ENCODE results near the gene PTP4A1.
"Not testable (repeated sequence)": the region's sequence is repeated elsewhere in the genome, so short reads cannot be mapped to it uniquely, and the experiment has no call there.

The PTP4A1 gene

DNA sequence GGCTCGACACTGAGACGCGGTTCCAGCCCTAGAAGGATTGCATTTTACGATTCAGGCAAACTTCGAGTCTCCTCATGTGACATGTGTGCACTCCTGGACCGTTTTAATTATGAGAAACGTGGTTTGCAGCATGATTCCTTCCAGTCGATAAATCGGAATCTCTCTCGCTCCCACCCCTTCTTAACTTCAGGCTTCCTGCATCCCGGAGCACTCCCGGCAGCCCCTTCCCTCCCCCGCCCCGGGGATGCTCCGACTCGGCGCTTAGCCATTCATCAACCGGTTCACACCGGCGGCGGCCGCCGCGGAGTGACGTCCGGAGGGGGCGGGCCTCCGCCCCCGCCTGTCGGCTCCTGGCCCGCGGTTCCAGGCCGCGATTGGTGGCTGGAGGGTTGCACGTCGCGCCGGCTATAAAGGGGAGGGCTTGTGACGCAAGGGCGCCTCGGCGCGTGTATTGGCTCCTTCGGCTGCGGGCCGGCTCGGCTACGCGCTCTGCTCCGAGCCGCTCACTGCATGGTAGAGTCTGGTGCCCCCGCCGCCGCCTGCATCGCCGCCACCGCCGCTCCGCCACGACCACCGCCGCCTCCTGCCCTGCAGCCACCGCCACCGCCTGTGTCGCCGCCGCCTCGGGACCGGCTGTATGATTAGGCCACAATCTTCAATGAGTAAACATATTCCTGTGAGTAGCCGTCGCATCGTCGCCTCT is at the start of gene PTP4A1, which contains the start of gene LOC128125822:
TSS of gene PTP4A1 (plus strand) at position 437 of the 703 bp plus-strand sequence. CDS start 4,401 bp downstream, outside the sequence.
TSS of gene LOC128125822 (plus strand) at position 437 of the 703 bp plus-strand sequence.
- H3K27ac Mint-ChIP-seq, result peak within 1 kb of the TSS; percentile 97
- peaks cover 2% of the 10 kb centered on the region for H3K27me3 Mint-ChIP-seq
- H3K4me1 Mint-ChIP-seq (ENCODE audit: low read depth), result peaks cover 5% of the 10 kb centered on the region
- H3K36me3 Mint-ChIP-seq (ENCODE audit: low read depth), result peaks cover 35% of the 10 kb centered on the region
- peak within 1 kb of the TSS; percentile 93 for H3K4me3 Mint-ChIP-seq
- intact Hi-C loops (cut with micrococcal nuclease), result no loop called here
- H3K9me3 Mint-ChIP-seq, result no peaks in the 10 kb centered on the region

DNA sequence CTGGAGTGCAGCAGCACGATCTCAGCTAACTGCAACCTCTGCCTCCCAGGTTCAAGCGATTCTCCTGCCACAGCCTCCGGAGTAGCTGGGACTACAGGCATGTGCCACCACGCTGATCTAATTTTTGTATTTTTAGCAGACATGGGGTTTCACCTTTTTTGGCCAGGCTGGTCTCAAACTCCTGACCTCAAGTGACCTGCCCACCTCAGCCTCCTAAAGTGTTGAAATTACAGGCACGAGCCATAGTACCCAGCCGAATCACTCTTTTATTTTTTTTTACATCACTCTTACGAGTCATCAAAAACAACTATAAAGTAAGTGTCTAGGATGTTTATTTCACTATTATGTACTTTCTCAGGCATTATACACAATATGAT is 49.4 kb upstream of the PTP4A1 start:
- H3K36me3 Mint-ChIP-seq (ENCODE audit: low read depth); H3K9me3 Mint-ChIP-seq; H3K27ac Mint-ChIP-seq; H3K4me1 Mint-ChIP-seq (ENCODE audit: low read depth); H3K4me3 Mint-ChIP-seq; intact Hi-C loops (cut with micrococcal nuclease); H3K27me3 Mint-ChIP-seq: not testable (repeated sequence)

DNA sequence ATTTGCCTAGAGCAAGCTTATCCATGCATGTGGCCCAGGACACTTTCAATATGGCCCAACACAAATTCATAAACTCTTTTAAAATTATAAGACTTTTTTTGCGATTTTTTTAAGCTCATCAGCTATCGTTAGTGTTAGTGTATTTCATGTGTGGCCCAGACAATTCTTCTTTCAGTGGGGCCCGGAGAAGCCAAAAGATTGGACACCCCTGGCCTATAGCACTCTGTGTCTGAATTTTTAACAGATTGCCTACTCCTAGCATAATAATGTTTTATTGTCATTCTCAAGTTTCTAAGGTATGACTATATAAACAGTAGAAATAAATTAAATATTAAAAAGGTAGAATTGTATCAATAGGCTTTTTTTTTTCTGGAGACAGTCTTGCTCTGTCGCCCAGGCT is 48.6 kb upstream of the PTP4A1 start:
- no peaks in the 10 kb centered on the region for H3K4me1 Mint-ChIP-seq (ENCODE audit: low read depth)
- intact Hi-C loops (cut with micrococcal nuclease), result no loop called here
- H3K36me3 Mint-ChIP-seq (ENCODE audit: low read depth), result no peaks in the 10 kb centered on the region

DNA sequence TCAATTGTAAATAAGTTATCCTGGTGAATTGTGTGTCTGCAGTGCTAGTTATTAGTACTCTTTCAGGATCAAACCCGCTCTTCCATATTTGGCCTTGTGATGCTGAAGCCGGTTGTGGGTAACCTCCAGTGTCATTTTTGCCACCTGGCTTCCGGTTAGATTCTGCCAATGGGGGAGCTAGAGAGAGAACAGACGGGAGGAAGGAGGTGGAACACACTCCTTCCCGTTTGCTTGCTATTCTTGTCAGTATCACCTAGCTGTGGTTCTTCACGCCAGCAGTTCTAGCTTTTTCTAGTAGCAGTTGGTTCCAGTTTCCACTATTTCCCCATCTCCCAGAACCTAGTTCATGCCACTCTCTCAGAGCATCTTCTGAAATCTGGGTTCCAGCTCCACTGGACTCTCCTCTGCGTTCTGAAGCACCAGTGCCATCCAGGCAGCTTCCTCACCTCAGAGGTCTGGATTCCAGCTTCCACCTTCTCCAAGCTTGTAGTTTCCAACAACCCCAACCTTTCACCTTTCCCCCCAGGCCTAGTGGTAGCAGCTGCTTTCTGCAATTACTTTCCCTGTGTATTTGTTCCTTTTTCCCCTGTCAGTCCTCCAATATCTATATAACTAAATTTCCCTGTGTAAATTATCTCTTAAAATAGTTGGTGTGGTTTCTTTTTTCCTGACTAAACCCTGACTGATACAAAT is 46.9 kb upstream of the PTP4A1 start:
- H3K4me1 Mint-ChIP-seq (ENCODE audit: low read depth), result no peaks in the 10 kb centered on the region
- no peaks in the 10 kb centered on the region for H3K36me3 Mint-ChIP-seq (ENCODE audit: low read depth)
- H3K27me3 Mint-ChIP-seq, result no peaks in the 10 kb centered on the region
- H3K4me3 Mint-ChIP-seq, result no peak overlapping the region
- H3K27ac Mint-ChIP-seq, result no peak overlapping the region
- intact Hi-C loops (cut with micrococcal nuclease), result no loop called here
- H3K9me3 Mint-ChIP-seq, result no peaks in the 10 kb centered on the region

More for the DNA sequence above, 48.6 kb upstream of the PTP4A1 start:
- no peaks in the 10 kb centered on the region for H3K9me3 Mint-ChIP-seq
- no peak overlapping the region for H3K27ac Mint-ChIP-seq
- H3K27me3 Mint-ChIP-seq, result no peaks in the 10 kb centered on the region
- no peak overlapping the region for H3K4me3 Mint-ChIP-seq

DNA sequence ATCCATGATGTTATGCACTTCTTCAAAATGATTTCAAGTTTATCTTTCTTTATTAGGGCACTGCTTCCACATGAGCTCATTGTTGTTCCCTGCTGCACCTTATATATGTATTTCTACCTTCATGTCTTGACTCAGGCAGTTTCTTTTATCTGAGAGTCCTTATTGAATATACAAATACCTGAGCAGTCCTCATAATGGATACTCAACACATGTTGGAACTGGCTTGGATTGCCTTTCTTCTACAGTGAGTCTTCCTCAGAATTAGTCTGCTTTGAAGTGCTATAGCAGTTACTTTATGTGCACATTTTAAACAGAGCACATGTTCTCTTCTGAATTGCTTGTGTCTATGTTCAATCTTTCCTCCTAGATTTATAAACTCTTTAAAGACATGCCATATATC is 45.3 kb upstream of the PTP4A1 start:
- Mint-ChIP-seq H3K36me3 (ENCODE audit: low read depth) (no peaks in the 10 kb centered on the region), H3K27ac (no peak overlapping the region), H3K9me3 (no peaks in the 10 kb centered on the region), H3K27me3 (no peaks in the 10 kb centered on the region), H3K4me3 (no peak overlapping the region), H3K4me1 (ENCODE audit: low read depth) (no peaks in the 10 kb centered on the region)
- intact Hi-C loops (cut with micrococcal nuclease), result no loop called here

DNA sequence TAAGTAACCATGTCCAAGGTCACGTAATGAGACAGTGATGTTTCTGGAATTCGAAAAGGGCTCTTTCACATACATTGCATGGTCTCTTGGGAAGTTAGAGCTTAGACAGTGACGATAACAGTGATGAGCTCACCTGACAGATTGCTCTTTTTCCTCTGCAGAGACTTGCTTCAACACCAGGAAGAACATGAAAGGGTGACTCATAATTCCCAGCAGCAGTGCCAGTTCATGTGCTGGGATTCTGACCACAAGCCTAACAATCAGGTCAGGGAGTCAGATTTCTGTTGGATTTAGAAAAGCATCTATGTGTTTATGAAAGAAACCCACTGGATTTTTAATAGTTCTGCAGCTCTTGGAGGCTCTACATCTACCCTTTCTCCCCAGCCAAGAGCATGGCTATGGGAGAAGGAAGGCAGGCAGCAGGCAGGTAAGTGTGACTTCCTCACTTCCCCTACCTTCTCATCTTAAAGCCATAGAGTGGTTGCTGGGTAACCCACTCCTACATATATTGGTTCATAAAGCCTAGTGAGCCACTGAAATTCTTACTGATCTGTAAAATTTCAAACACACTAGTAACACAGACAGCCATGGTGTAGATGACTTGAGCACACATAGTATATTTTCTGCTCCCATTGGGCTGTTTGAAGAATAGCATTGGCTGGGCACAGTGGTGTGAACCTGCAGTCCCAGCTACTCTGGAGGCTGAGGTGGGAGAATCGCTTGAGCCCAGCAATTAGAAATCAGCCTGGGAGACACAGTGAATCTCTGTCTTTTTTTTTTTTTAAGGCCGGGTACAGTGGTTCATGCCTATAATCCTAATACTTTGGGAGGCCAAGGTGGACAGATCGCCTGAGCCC is 44.4 kb upstream of the PTP4A1 start:
- no peaks in the 10 kb centered on the region for H3K36me3 Mint-ChIP-seq (ENCODE audit: low read depth)
- H3K27me3 Mint-ChIP-seq, result no peaks in the 10 kb centered on the region
- intact Hi-C loops (cut with micrococcal nuclease), result no loop called here
- H3K9me3 Mint-ChIP-seq, result no peaks in the 10 kb centered on the region
- no peaks in the 10 kb centered on the region for H3K4me1 Mint-ChIP-seq (ENCODE audit: low read depth)
- no peak overlapping the region for H3K27ac Mint-ChIP-seq
- no peak overlapping the region for H3K4me3 Mint-ChIP-seq

DNA sequence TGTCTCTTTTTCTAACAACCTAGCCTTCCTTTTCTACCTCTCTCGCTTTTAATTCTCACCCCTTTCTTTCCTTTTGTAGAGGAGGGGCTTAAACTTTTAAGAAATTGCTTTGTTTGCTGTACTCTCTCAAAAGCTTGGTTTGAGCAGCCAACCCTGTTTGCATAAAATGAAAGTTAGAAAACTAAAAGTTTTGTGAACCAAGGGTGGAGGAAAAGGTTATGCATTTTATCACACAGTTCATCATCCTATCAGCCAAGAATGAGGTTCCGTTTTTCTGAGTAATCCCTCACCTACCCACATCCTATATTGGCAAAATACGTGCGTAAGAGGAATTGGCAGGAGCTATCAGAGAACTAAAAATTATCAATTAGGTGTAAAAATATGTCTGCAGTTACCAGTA is 42.8 kb upstream of the PTP4A1 start:
- no peaks in the 10 kb centered on the region for H3K36me3 Mint-ChIP-seq (ENCODE audit: low read depth)
- intact Hi-C loops (cut with micrococcal nuclease), result no loop called here
- H3K4me3 Mint-ChIP-seq, result no peak overlapping the region
- no peaks in the 10 kb centered on the region for H3K27me3 Mint-ChIP-seq
- H3K27ac Mint-ChIP-seq, result no peak overlapping the region
- H3K4me1 Mint-ChIP-seq (ENCODE audit: low read depth), result no peaks in the 10 kb centered on the region
- H3K9me3 Mint-ChIP-seq, result no peaks in the 10 kb centered on the region

GRCh38 chr6:63530182-63530581 is 42.1 kb upstream of the PTP4A1 start:
- H3K27me3 Mint-ChIP-seq, result no peaks in the 10 kb centered on the region
- H3K27ac Mint-ChIP-seq, result no peak overlapping the region
- intact Hi-C loops (cut with micrococcal nuclease), result no loop called here
- H3K9me3 Mint-ChIP-seq, result no peaks in the 10 kb centered on the region
- H3K4me3 Mint-ChIP-seq, result no peak overlapping the region
- H3K36me3 Mint-ChIP-seq (ENCODE audit: low read depth), result no peaks in the 10 kb centered on the region
- no peaks in the 10 kb centered on the region for H3K4me1 Mint-ChIP-seq (ENCODE audit: low read depth)

GRCh38 chr6:63530991-63531390 is 41.3 kb upstream of the PTP4A1 start:
- H3K4me3 Mint-ChIP-seq, result no peak overlapping the region
- H3K27ac Mint-ChIP-seq, result no peak overlapping the region
- intact Hi-C loops (cut with micrococcal nuclease), result no loop called here
- no peaks in the 10 kb centered on the region for H3K9me3 Mint-ChIP-seq
- H3K27me3 Mint-ChIP-seq, result no peaks in the 10 kb centered on the region
- H3K36me3 Mint-ChIP-seq (ENCODE audit: low read depth), result no peaks in the 10 kb centered on the region
- H3K4me1 Mint-ChIP-seq (ENCODE audit: low read depth), result no peaks in the 10 kb centered on the region

DNA sequence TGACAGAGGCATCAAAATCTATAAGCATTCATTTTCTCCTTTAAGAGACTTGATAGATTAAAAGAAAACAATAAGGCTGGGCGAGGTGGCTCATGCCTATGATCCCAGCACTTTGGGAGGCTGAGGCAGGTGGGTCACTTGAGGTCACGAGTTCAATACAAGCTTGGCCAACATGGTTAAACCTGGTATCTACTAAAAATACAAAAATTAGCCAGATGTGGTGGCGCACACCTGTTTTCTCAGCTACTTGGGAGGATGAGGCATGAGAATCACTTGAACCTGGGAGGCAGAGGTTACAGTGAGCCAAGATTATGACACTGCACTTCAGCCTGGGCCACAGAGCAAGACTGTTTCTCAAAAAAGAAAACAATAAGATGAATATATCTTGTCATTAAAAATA is 39.3 kb upstream of the PTP4A1 start:
- intact Hi-C loops (cut with micrococcal nuclease), result no loop called here
- H3K36me3 Mint-ChIP-seq (ENCODE audit: low read depth), result no peaks in the 10 kb centered on the region
- no peak overlapping the region for H3K27ac Mint-ChIP-seq
- H3K27me3 Mint-ChIP-seq, result no peaks in the 10 kb centered on the region
- no peak overlapping the region for H3K4me3 Mint-ChIP-seq
- no peaks in the 10 kb centered on the region for H3K4me1 Mint-ChIP-seq (ENCODE audit: low read depth)
- H3K9me3 Mint-ChIP-seq, result no peaks in the 10 kb centered on the region

DNA sequence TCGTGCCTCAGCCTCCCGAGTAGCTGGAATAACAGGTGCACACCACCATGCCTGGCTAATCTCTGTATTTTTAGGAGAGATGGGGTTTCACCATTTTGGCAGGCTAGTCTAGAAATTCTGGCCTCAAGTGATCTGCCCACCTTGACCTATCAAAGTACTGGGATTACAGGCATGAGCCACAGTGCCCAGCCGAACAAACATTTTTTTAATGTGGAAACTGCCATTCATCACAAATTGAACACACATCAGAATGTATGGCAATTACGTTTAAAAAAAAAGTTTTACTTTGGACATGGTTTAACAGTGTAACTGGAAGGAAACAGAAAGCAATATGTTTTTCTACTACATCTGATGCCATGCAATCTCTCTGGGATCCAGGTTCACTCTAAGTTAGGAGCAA is 38.3 kb upstream of the PTP4A1 start:
- Mint-ChIP-seq H3K36me3 (ENCODE audit: low read depth) (no peaks in the 10 kb centered on the region), H3K27ac (no peak overlapping the region), H3K27me3 (no peaks in the 10 kb centered on the region), H3K4me1 (ENCODE audit: low read depth) (no peaks in the 10 kb centered on the region), H3K9me3 (no peaks in the 10 kb centered on the region), H3K4me3 (no peak overlapping the region)
- intact Hi-C loops (cut with micrococcal nuclease), result no loop called here

DNA sequence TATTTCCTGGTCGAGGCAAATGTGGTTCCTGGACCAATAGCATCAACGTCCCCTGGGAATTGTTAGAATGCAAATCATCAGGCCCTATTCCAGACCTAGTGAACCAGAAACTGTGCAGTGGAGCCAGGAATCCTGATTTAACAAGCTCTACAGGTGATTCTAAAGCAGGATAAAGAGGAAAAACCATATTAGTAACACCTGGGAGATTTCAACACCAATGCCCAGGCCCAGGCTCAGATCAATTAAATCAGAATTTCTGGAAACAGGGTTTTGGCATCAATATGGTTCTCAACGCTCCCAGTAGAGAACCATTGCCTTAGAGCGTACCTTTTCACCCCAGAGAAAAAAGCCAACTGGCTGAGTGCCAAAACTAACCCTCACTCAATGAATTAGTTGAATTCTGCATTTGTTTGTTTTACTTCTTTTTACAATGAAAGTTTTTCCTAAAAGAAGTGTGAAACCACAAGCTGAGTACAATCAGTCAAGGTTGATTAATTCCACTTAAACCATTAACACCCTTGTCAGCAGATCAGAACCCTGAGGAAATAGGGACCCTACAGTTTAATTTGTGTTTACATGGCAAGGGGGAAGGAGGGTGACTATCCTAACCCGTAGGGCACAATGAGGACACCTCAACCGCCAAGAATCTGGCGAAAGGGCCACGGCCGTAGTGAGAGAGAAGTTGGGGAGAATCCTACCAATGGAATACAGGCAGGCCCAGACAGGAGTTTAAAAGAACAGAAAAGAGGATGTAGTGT is 34.9 kb upstream of the PTP4A1 start:
- intact Hi-C loops (cut with micrococcal nuclease), result no loop called here
- no peak overlapping the region for H3K27ac Mint-ChIP-seq
- no peaks in the 10 kb centered on the region for H3K9me3 Mint-ChIP-seq
- no peaks in the 10 kb centered on the region for H3K36me3 Mint-ChIP-seq (ENCODE audit: low read depth)
- H3K4me3 Mint-ChIP-seq, result no peak overlapping the region
- H3K27me3 Mint-ChIP-seq, result no peaks in the 10 kb centered on the region
- H3K4me1 Mint-ChIP-seq (ENCODE audit: low read depth), result no peaks in the 10 kb centered on the region

DNA sequence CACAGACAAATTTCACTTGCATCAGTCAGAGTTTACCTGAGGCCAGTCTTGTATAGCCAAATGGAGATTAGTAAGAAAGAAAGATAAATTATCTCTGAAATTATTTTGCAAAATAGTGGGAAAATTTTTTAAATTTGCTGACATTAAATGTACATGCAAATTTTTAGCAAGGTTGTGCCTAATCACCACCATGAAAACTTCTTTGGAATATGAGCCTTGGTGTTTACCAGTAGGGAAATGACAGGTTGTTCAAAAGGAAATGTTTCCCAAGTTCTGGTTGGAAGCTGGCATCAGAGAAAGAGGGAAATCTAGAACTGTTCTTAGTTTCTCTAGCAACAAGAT is 34.4 kb upstream of the PTP4A1 start:
- Mint-ChIP-seq H3K27ac (no peak overlapping the region), H3K36me3 (ENCODE audit: low read depth) (no peaks in the 10 kb centered on the region), H3K4me3 (no peak overlapping the region), H3K27me3 (no peaks in the 10 kb centered on the region), H3K9me3 (no peaks in the 10 kb centered on the region), H3K4me1 (ENCODE audit: low read depth) (no peaks in the 10 kb centered on the region)
- intact Hi-C loops (cut with micrococcal nuclease), result no loop called here

GRCh38 chr6:63538550-63538949 is 33.7 kb upstream of the PTP4A1 start:
- Mint-ChIP-seq H3K36me3 (ENCODE audit: low read depth) (no peaks in the 10 kb centered on the region), H3K27me3 (no peaks in the 10 kb centered on the region), H3K4me3 (no peak overlapping the region), H3K4me1 (ENCODE audit: low read depth) (no peaks in the 10 kb centered on the region), H3K9me3 (no peaks in the 10 kb centered on the region), H3K27ac (no peak overlapping the region)
- intact Hi-C loops (cut with micrococcal nuclease), result no loop called here
